ENCODE data around the gene ASTN2.
"Not testable (repeated sequence)": the region's sequence is repeated elsewhere in the genome, so short reads cannot be mapped to it uniquely, and the experiment has no call there.

ASTN2 gene

DNA sequence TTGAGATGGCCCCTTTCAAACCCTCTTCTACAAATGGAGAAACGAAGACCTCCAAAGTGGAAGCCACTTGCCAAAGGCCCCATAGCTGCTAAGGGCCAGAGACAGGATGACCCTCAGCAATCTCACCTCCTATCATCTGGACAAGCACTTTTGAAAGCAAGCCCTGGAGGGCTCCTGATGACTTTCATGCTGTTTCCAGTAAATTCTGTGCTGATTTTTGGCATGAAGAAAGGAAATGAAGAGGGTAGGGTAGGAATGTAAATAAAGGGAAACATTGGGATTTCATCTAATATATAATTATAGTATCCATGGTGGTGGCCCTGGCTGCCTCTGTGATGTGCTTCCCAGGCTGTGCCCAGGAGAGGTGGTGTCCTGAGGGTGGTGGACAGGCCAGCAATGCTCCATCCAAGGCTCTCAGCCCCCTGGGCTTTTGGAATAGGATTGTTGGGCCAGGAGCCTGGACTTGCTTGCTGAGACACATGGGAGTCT lies 935.8 kb downstream of the ASTN2 start:
- no peak for DNase-seq (ENCODE audit: low read depth)

DNA sequence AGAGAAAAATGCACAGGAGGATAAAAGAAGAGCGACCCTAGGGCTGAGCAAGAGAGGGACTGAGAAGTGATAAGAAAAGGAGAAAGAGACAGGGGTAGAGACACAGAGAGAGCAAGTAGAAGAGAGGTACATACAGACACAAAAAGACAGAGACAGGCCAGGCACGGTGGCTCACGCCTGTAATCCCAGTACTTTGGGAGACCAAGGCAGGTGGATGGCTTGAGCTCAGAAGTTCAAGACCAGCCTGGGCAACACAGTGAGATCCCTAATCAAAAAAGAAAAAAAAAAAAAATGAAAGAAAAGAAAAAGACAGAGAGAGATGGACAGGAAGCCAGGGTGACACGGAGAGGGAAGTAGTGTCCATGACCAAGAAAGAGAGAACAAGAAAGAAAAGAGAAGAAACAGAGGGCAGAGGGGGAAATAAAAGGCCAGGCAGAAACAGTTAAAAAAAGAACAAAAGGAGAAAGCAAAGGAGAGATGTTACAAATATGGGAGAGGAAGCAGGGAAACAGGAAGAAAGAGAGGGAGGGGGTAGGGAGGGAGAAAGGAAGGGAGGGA lies 937.2 kb downstream of the ASTN2 start:
- DNase-seq (ENCODE audit: low read depth) = no peak

DNA sequence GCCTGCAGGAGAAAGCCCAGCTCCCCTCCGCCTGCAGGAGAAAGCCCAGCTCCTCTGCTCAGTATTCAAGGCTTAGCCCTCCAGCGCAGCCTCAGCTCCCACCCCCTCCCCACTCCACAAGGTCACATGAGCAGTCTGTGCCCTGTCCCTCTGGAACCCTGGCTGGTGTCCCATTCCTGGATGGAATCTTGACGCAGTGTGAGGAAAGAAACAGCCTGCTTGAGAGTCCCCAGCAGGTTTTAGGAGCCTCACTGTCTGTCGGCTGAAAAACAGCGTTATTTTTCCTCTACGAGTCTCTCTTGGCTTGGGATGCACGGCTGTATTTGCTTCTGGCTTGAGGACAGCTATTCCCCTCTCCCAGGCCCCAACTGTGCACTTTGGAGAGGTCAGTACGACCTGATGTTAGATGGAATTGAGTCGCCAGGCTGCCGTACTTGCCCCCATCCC lies 937.9 kb downstream of the ASTN2 start:
- DNase-seq (ENCODE audit: low read depth) = no peak

DNA sequence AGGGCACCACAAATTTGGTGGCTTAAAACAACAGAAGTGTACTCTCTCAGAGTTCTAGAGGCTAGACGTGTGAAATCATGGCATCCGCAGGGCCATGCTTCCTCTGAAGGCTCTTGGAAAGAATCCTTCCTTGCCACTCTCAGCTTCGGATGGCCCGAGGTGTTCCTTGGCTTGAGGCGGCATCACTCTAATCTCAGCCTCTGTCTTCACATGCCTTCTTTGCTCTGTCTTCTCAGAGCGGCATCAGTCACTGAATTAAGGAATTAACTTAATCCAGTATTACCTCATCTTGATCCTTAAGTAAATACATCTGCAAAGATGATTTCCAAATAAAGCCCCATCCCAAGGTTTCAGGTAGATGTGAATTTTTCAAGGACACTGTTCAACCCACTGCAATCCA lies 938.9 kb downstream of the ASTN2 start:
- no peak for DNase-seq (ENCODE audit: low read depth)

DNA sequence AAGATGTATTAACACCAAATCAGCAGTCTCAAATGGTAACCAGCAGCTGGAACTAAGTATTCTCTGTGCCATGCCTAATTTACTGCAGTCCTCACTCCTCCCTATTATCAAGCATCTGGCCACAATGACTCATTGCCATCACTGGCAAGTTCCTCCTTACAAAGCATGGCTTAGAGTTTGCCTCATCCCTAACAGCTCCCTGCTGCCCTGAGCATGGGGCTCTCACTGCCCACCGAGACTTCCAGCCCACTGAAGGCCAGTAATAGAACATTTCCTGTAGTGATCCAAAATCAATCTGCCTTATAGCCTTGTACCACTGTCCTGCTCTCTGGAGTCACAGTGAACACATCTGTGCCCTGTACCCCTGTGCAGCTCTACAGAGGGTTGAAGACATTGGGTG lies 939.7 kb downstream of the ASTN2 start:
- DNase-seq (ENCODE audit: low read depth) = no peak

DNA sequence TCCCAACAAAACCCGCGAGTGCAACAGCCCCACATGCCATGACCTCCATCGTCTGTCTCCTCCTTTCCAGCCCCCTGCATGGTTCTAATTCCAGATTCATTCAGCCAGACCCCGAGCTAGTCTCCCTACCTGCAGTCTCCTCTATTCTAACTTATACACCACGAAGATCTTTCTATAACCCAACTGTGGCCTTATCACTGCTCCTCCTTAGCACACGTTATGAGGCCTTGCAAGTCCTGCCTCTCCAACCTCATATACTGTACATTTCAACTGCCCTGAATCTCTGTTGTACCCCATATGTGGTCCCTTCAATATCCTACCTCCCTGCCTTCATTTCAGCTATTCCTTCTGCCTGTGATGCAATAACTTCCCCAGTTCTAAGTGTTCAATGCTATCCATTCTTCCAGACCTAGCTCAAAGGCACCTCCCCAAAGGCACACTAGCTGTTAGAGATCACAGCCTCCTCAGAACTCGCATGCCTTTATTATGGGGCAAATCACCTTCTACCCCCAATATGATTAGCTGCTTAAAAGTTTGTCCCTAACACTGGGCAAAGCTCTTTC lies 942.8 kb downstream of the ASTN2 start:
- no peak for DNase-seq (ENCODE audit: low read depth)

DNA sequence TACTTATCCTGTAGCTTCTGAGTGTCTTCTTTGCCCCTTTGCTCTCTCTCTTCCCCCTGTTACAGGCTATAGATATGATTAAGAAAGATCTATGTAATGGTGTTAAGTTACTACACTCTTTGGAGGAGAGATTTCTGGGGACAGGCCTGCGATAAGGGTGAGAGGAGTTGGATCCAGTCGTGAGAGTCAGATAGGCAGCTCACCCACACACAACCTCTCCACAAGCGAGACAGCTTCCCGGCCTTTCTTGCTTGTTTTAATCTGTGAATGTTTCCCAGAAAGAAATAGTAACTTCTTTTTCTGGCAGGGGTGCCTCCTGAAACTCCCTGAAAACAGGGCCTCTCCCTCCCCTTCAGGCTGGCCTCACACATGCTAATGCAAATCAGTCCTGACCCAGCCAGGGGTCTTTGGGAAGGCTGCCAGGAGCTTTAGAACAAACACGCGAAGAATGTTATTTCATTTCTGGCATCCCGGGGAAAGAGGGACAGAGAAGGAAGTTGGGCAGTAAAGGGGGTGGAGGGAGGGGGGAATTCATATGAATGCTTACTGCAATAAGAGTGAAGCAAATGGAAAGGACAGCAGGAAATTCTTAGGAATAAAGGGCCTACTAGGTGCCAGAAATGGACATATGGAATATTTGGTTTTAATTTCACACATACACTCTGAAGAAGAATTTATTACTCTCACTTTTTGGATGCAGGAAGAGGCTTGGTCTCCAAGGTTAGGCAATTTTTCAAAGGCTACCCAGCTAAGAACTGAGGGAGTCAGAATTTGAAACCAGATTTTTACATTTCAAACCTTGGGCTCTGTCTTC lies 943.6 kb downstream of the ASTN2 start:
- DNase-seq (ENCODE audit: low read depth) = peak; percentile 54

DNA sequence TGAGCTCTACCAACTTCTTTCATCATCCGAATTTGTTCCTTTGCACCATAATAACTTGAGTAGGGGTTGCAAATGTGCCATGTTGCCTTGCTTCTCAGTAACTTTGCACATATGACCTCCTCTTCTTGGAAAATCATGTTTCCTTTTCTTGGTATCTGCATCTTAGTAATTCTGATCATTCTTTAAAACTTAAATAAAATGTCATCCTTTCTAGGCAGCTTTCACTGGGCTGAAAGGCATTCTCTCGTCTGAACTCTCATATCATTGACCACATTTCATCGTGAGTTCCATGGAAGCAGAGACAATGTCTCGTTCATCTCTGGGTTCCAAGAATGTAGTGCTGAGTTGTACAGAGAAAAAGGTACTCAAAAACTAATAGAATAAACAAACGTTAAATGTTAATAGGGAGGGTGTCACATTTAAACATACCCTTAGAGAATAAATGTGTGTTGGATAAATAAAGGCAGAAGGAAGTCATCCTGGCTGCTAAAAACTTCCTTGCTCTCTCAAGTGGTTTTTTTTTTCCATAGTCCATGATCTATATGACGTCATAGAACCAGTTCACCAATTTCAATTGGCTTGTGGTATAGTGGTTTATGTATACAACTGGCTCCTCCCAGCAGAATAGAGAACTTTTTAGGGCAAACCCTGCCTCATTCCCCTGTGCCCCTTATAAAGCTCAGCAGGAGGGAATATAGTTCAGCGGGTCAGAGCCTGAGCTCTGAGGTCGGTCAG lies 945.9 kb downstream of the ASTN2 start:
- no peak for DNase-seq (ENCODE audit: low read depth)

DNA sequence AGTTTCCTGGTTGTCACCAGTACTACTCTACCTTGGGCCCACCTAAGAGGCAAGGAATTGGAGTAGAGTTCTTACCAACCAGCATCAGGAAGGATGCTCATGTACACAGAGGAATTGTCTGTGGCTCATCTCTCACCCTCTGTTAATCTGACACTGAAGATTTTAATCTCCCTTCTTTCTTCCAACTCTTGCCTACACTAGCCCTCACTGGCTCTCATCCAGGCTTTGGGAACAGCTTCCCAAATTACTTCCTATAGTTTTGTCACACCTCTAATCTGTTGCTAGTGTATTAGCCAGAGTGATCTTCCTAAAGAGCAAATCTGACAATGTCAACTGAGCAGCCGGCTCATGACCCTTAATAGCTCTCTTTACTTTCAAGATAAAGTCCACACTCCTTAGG lies 946.5 kb downstream of the ASTN2 start:
- no peak for DNase-seq (ENCODE audit: low read depth)

DNA sequence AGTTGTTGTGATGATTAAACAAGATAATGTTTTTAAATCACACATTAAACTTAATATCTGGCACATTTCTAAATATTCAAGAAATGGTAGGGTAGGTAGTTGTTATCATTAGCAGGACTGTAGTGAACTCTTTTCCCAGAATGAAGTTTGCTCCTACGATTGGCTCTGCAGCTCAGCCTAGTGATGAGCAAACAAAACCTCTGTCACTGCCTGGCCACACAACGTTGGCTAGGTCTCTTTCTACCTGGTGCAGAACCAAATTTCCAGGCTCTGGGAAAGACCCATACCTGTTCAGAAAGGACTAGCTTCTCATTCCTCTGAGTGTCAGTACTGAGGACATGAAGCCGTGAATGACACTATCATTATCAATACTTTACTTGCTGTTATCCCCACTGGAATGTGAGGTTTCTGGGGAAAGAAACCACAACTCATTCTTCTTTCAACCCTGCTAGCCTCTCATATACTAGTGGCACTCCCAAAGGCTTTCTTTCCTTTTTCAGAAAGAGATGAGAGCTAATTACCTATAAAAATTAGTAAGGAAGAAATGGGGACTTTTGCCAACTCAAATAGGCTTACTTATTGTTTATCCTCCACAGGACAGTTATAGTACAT lies 947.0 kb downstream of the ASTN2 start:
- no peak for DNase-seq (ENCODE audit: low read depth)

DNA sequence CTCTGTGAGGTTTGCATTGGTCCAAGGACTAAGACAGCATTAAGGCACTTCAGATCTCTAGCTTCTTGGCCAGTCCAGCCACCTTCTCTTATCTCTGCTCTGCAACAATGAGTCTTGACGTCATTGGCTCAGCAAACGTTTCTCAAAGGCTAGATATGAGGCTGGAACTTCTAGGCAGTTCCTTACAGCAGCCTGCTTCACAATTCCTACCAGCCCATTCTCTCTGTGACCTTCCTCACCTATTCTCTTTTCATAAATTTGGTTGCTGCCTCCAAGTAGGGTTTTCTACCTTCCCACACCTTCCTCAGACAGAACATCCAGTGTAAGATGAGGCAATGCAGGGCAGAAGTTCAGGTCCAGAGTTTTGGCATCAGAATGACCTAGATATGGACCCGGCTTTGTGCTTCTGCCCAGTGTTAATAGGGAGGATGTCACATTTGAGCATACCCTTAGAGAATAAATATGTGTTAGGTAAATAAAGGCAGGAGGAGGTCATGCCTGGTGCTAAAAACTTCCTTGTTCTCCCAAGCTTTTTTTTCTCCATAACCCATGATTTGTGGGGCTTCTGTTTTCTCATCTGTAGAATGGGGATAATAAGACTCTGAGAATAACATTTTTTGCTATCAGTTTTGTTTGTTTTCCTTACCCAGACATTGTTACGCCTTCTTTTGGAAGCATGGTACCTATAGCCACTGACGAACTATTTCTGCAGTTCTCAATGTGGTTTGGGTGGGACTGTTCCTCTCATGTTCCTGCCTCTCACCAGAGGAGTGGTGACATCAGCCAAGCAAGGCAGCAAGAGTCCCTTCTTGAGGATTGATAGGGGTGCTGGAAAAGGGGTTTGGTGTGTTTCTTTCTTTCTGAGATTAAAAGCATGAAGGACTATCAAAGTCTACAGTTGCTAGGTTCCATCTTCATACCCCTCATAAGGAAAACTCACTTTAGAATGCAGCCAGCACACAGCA lies 948.3 kb downstream of the ASTN2 start:
- DNase-seq (ENCODE audit: low read depth) = no peak

DNA sequence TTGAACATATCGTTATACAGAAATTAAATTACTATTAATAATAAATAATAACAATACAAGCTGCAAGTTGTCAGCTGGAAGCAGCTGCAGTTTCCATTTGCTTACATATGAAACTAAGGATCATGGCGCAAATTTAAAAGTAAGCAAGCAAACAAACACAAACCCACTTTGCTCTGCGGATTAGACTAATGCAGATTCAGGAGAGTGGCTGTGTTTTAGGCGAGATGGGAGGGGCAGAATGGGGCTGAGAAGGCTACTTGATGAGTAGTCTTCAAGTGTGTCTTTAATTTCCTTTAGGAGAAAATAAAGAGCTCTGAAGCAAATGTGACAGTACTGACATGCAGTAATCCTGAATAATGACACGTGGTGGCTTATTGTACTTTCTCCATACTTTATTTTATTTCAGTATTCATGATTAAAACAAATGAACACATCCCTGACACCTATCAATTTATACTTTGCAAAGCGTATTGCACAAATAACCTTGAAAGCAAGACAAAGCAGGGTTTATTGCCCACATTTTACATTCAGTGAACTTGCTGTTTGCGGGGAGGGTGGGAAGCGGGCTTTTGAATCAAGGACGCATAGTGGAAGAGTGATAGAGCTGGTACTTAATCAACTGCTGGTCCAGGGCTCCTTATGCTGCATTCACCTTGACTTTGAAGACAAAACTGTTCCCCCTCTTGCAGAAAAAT lies 949.1 kb downstream of the ASTN2 start:
- DNase-seq (ENCODE audit: low read depth) = no peak

DNA sequence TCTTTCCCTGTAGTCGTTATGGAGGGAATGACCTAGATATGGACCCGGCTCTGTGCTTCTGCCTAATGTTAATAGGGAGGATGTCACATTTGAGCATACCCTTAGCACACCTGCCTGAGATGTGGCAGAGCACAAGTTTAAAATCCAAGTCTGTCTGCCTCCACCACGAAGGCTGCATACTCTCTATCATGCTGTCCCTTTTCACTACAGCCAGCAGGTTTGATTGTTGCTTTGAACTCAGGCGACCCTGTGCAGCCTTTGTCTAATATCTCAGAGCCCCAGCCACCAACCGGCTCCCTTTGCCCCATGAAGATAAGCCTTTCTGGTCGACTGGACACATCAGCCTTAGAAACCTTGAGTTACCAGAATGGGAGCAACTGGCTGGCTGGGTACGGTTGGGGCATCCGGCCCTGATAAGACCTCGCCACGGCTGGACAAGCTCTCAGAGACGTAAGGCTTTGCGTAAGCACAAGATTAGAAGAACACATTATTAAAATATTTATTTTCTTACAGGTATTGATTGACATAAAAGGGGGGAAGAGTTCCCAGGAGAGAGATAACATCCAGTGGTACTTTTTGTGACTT lies 949.8 kb downstream of the ASTN2 start:
- no peak for DNase-seq (ENCODE audit: low read depth)

DNA sequence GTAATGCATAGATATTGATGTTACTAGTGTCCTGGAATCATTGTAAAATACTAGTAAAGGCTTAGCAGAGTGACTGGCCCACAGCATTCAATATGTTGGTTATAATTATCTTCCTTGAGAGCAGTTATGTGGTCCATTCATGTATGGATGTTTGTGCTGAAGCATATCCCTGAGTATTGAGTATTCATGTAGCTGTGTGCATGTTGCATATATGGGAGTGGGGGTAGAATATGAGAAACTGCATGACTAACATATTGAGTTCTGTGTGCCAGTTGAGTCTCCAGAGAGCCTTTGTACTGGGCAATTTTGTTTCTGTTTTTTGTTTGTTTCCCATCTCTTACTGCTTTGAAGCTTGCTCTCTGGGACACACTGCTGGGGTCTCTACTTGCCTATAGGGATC lies 950.4 kb downstream of the ASTN2 start:
- DNase-seq (ENCODE audit: low read depth) = no peak

DNA sequence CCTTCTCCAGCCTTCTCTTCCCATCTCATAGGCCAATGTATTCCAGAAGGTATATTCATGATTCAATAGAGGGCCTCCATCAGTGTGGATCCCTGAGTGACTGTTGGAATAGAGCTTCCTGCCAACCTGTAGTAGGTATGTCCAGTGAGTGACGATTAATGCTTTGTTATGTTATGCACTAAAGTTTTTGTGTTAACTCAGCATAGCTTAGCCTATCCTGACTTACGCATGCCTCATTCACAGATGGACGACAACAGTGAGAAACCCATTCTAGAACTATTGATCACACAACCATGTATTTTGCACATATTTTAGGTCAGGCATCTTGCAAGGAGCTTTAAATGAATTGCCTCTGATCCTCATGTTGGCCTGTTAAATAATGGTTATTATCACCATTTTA lies 953.2 kb downstream of the ASTN2 start:
- DNase-seq (ENCODE audit: low read depth) = no peak

DNA sequence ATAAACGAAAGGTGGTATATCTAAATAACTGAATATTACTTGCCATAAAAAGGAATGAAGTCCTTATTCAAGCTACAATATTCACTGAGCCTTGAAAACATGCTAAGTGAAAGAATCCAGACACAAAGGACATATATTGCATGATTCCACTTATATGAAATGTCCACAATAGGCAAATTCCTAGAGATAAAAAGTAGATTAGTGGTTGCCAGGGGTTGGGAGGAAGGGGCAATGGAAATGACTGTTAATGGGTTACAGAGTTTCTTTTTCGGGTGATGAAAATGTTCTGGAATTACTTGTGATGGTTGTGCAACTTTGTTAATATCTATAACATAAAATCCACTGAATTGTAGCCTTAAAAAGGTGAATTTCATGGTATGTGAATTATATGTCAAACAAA lies 954.8 kb downstream of the ASTN2 start:
- DNase-seq (ENCODE audit: low read depth) = no peak

DNA sequence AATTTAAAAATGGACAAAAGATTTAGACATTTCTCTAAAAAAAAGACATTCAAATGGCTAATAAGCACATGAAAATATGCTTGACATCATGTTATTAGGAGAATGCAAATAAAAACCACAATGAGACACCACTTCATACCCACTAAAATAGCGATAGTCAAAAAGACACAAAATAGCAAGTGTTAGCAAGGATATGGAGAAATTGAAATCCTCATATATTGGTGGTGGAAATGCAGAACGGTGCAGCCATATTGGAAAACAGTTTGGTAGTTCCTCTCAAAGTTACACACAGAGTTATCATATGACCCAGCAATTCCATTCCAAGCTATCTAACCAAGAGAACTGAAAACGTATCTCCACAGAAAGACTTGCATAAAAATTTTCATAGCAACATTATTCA lies 955.3 kb downstream of the ASTN2 start:
- DNase-seq (ENCODE audit: low read depth) = no peak

DNA sequence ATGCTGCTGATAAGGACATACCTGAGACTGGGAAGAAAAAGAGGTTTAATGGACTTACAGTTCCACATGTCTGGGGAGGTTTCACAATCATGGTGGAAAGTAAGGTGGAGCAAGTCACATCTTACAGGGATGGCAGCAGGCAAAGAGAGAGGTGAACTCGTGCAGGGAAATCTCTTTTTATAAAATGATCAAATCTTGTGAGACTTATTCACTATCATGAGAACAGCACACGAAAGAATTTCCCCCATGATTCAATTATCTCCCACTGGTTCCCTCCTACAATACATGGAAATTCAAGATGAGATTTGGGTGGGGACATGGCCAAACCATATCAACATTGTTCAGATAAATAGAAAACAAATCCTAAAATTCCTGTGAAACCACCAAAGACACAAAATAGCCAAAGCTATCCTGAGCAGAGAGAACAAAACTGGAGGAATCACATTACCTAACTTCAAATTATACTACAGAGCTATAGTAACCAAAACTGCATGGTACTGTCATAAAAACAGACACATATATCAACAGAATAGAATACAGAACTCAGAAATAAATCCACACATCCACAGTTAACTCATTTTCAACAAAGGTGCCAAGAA lies 958.3 kb downstream of the ASTN2 start:
- DNase-seq (ENCODE audit: low read depth) = no peak

DNA sequence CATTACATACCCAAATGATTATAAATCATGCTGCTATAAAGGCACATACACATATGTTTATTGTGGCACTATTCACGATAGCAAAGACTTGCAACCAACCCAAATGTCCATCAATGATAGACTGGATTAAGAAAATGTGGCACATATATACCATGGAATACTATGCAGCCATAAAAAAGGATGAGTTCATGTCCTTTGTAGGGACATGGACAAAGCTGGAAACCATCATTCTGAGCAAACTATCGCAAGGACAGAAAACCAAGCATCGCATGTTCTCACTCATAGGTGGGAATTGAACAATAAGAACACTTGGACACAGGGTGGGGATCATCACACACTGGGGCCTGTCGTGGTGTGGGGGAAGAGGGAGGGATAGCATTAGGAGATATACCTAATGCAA lies 960.3 kb downstream of the ASTN2 start:
- DNase-seq (ENCODE audit: low read depth) = not testable (repeated sequence)

DNA sequence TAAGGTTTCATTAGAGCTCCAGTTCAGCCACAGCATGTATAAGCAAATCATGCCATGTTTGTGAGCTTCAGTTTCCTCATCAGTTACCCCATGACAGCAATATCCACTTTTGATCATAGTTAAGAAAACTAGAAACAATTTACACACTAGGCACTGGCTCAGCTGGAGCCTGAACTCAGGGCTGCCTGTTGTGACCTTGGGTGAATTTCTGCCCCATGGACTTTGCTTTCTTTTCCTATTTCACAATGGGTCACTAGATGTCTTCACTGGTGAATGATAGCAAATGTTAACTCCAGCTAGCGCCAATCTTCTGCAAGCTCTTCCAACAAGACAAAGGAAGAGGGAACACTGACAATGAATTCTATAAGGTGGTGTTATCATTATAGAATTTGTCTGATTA lies 961.1 kb downstream of the ASTN2 start:
- no peak for DNase-seq (ENCODE audit: low read depth)

All from HS-27A (cell line).